HTR-8/SVneo (cell line): ENCODE results near the gene KRI1.

Source experiments
- DNase-seq: peaks from one replicate; pipeline ENCODE4 v3.0.0; 2011; ENCODE audit warnings: low spot score, mixed read lengths; ENCODE audit not compliant: insufficient read length
- FAIRE-seq: peaks from 2 replicates; lab custom pipeline; 2011; peaks lifted over from hg19 to GRCh38; lab: Jason Lieb, UNC

Gene KRI1

DNA sequence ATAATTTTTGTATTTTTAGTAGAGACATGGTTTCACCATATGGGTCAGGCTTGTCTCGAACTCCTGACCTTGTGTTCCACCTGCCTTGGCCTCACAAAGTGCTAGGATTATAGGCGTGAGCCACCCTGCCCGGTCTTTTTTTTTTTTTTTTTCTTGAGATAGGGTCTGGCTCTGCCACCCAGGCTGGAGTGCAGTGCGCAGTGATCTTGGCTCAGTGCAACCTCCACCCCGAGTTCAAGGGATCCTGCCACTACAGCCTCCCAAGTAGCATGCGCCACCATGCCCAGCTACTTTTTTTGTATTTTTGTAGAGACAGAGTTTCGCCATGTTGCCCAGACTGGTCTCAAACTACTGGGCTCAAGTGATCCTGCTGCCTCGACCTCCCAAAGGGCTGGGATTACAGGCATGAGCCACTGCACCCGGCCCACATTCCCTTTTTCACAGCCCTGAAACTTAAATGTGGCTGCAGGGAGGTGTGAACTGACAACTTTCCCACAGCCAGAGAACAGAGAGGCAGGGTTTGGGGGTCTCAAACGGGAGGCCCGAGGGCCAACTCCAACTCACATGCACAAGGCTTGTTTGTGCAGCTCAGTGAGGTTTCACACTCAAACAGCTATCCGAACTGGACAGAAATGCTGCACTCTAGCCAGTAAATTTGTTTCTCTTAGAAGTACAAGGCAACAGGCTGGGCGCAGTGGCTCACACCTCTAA lies 44.2 kb downstream of the KRI1 start:
- DNase-seq (no peak), FAIRE-seq (no peak)

GRCh38 chr19:10520652-10521318 lies 45.0 kb downstream of the KRI1 start:
- FAIRE-seq, result no peak
- DNase-seq, result no peak

GRCh38 chr19:10519421-10519820 lies 46.4 kb downstream of the KRI1 start:
- no peak for DNase-seq
- FAIRE-seq, result no peak

GRCh38 chr19:10518444-10519361 lies 47.1 kb downstream of the KRI1 start:
- DNase-seq (no peak), FAIRE-seq (no peak)

DNA sequence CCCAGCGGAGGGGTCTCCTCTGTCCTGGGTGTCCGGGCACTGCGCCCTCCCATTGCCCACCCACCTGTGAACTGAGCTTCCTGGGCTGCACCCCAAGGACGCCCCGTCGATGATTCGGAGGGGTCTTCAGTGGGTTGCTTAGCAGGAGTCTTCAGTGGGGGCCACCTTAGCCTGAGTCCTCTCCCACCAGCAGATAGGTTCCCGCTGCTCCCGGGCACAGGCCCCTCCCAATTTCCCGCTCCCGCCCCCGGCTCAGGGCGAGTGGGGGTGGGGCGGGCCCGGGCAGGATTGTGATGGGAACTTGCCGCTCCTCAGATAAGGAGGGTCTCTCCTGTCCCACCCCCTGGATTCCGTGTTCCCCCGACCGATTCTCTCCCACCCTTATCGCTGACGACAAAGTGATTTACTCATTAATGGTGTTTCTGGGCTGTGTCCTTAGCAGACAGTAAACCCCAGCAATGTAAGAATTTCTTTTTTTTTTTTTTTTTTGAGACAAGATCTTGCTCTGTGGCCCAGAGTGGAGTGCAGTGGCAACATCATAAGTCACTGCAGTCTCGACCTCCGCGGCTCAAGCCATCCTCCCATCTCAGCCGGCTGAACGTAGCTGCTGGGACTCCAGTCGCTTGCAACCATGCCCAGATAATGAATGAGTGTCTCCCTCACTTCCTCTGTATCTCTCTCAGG lies 47.9 kb downstream of the KRI1 start:
- FAIRE-seq (peak; percentile 33), DNase-seq (peak; percentile 87)

GRCh38 chr19:10517361-10517759 lies 48.5 kb downstream of the KRI1 start, which contains the start of gene S1PR5:
Gene S1PR5 (minus strand): TSS chr19:10517447. CDS start chr19:10515011, 2,436 bp downstream.
- FAIRE-seq, result peak; percentile 92
- peak; percentile 55 for DNase-seq

GRCh38 chr19:10516671-10517286 lies 49.0 kb downstream of the KRI1 start:
- DNase-seq, result peak; percentile 64
- FAIRE-seq, result peak; percentile 80

DNA sequence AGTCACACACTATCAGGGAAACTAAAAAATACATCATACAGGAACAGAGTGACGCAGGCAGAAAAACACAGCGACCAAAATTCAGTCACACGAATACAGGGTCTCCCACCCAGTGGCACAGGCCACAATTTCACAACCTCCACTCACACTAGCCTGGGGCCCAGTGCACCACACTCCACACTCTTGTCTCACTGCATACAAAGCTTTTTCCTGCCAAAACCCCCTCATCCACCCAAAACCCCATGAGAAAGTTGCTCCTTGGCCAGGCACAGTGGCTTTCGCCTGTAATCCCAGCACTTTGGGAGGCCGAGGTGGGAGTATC lies 49.8 kb downstream of the KRI1 start:
- DNase-seq (no peak), FAIRE-seq (no peak)

DNA sequence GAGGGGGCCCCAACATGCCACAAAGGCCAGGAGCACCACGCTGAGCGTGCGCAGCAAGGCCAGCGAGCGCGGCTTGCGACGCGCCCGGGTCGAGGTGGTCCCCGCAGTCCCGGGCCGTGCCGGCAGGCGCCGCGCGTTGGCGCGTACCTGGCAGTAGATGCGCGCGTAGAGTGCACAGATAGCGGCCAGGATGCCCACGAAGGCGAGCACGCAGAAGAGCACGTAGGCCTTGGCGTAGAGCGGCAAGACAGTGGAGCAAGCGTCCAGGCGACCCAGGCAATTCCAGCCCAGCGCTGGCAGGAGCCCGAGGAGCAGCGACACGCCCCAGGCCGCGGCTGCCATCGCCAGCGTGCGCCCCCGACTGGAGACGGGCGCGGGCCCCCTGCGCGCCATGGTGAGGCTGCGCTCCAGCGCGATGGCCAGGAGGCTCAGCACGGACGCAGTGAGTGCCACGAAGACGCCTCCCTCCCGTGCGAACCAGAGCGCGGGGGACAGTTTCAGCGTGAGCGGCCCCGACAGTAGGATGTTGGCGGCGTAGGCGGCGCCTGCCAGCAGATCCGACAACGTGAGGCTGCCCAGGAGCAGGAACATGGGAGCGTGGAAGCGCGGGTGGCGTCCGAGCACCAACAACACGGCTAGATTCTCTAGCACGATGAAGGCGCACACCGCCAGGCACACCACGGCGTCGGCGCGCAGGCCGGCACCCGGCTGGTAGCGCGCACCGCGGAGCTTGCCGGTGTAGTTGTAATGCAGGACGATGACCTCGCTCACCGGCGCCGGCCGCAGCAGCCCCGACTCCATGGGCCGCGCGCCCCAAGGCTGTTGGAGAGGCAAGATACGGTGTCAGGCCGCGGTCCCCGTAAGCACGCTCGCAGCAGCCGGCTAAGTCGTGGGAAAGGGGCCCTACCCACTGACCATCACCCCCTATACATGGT lies 51.3 kb downstream of the KRI1 start:
- no peak for DNase-seq
- FAIRE-seq, result no peak

- DNase-seq, result no peak
- FAIRE-seq, result no peak
Observed at GRCh38 chr19:10513223-10513622, 52.6 kb downstream of the KRI1 start.

- no peak for FAIRE-seq
- peak; percentile 62 for DNase-seq
Observed at GRCh38 chr19:10510301-10510802, 55.5 kb downstream of the KRI1 start.

DNA sequence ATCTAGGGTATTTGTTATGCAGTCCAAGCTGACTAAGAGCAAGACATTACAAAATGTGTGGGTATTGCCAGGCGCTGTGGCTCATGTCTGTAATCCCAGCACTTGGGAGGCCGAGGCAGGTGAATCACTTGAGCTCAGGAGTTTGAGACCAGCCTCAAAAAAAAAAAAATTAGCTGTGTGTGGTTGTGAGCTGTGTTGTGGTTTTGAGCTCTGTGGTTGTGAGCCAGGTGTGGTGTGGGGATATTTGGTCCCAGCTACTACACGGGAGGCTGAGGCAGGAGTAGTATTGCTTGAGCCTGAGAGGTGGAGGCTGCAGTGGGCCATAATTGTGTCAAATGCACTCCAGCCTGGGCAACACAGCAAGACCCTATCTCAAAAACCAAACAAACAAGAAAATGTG lies 57.1 kb downstream of the KRI1 start:
- FAIRE-seq (no peak), DNase-seq (no peak)

- DNase-seq (no peak), FAIRE-seq (no peak)
Observed at GRCh38 chr19:10508036-10508435, 57.8 kb downstream of the KRI1 start.

GRCh38 chr19:10505583-10506229 lies 60.1 kb downstream of the KRI1 start:
- FAIRE-seq (peak; percentile 62), DNase-seq (peak; percentile 51)
